Measurements from ENCODE around the gene TMCC2.
"Not testable (repeated sequence)": the region's sequence is repeated elsewhere in the genome, so short reads cannot be mapped to it uniquely, and the experiment has no call there.

Gene TMCC2

GRCh38 chr1:205272536-205272935 lies 44.8 kb downstream of the TMCC2 start:
- no peaks in the 10 kb centered on the region for H3K9me3 Mint-ChIP-seq
- peaks cover 15% of the 10 kb centered on the region for H3K27me3 Mint-ChIP-seq
- H3K4me3 Mint-ChIP-seq = no peak overlapping the region
- peaks cover 42% of the 10 kb centered on the region for H3K4me1 Mint-ChIP-seq
- peak overlapping the region; percentile 71 for H3K27ac Mint-ChIP-seq
- ATAC-seq = no peak
- peaks cover 11% of the 10 kb centered on the region for H3K36me3 Mint-ChIP-seq

GRCh38 chr1:205273551-205273982 lies 45.8 kb downstream of the TMCC2 start:
- H3K27ac Mint-ChIP-seq = peak overlapping the region; percentile 71
- no peak overlapping the region for H3K4me3 Mint-ChIP-seq
- peaks cover 49% of the 10 kb centered on the region for H3K4me1 Mint-ChIP-seq
- peak; percentile 84 for ATAC-seq
- no peaks in the 10 kb centered on the region for H3K9me3 Mint-ChIP-seq
- H3K36me3 Mint-ChIP-seq = peaks cover 11% of the 10 kb centered on the region
- peaks cover 6% of the 10 kb centered on the region for H3K27me3 Mint-ChIP-seq

GRCh38 chr1:205274041-205274691 lies 46.4 kb downstream of the TMCC2 start:
- H3K27me3 Mint-ChIP-seq = peaks cover under 1% of the 10 kb centered on the region
- H3K9me3 Mint-ChIP-seq = no peaks in the 10 kb centered on the region
- peaks cover 55% of the 10 kb centered on the region for H3K4me1 Mint-ChIP-seq
- peak overlapping the region; percentile 71 for H3K27ac Mint-ChIP-seq
- peak; percentile 64 for ATAC-seq
- H3K4me3 Mint-ChIP-seq = no peak overlapping the region
- H3K36me3 Mint-ChIP-seq = peaks cover 5% of the 10 kb centered on the region

GRCh38 chr1:205275133-205275532 lies 47.4 kb downstream of the TMCC2 start:
- Mint-ChIP-seq H3K9me3 (no peaks in the 10 kb centered on the region), H3K27ac (no peak overlapping the region), H3K36me3 (peaks cover 5% of the 10 kb centered on the region), H3K27me3 (no peaks in the 10 kb centered on the region), H3K4me3 (no peak overlapping the region), H3K4me1 (peaks cover 64% of the 10 kb centered on the region)
- peak; percentile 51 for ATAC-seq

- Mint-ChIP-seq H3K36me3 (peaks cover 5% of the 10 kb centered on the region), H3K27me3 (no peaks in the 10 kb centered on the region), H3K4me1 (peaks cover 72% of the 10 kb centered on the region), H3K4me3 (no peak overlapping the region), H3K27ac (no peak overlapping the region), H3K9me3 (no peaks in the 10 kb centered on the region)
- no peak for ATAC-seq
Measured at GRCh38 chr1:205275916-205276688, 48.4 kb downstream of the TMCC2 start.

GRCh38 chr1:205276689-205277065 lies 48.9 kb downstream of the TMCC2 start:
- Mint-ChIP-seq H3K4me1 (peaks cover 72% of the 10 kb centered on the region), H3K27me3 (no peaks in the 10 kb centered on the region), H3K27ac (no peak overlapping the region), H3K4me3 (no peak overlapping the region), H3K36me3 (peaks cover 5% of the 10 kb centered on the region), H3K9me3 (no peaks in the 10 kb centered on the region)
- ATAC-seq = no peak

GRCh38 chr1:205279986-205280385 lies 52.2 kb downstream of the TMCC2 start:
- Mint-ChIP-seq H3K9me3 (no peaks in the 10 kb centered on the region), H3K4me3 (no peak overlapping the region), H3K27me3 (no peaks in the 10 kb centered on the region), H3K27ac (peak overlapping the region; percentile 86), H3K4me1 (peaks cover 85% of the 10 kb centered on the region), H3K36me3 (no peaks in the 10 kb centered on the region)
- peak; percentile 53 for ATAC-seq

GRCh38 chr1:205280666-205281395 lies 53.1 kb downstream of the TMCC2 start:
- H3K4me3 Mint-ChIP-seq, H3K27me3 Mint-ChIP-seq, H3K9me3 Mint-ChIP-seq, ATAC-seq, H3K36me3 Mint-ChIP-seq: not testable (repeated sequence)
- Mint-ChIP-seq H3K4me1 (peaks cover 85% of the 10 kb centered on the region), H3K27ac (peak overlapping the region; percentile 86)

GRCh38 chr1:205283270-205284147 lies 55.8 kb downstream of the TMCC2 start:
- peak overlapping the region; percentile 94 for H3K27ac Mint-ChIP-seq
- H3K36me3 Mint-ChIP-seq = no peaks in the 10 kb centered on the region
- ATAC-seq = no peak
- no peaks in the 10 kb centered on the region for H3K9me3 Mint-ChIP-seq
- peak overlapping the region; percentile 46 for H3K4me3 Mint-ChIP-seq
- H3K27me3 Mint-ChIP-seq = no peaks in the 10 kb centered on the region
- H3K4me1 Mint-ChIP-seq = peaks cover 89% of the 10 kb centered on the region

GRCh38 chr1:205284420-205285144 lies 56.8 kb downstream of the TMCC2 start:
- no peaks in the 10 kb centered on the region for H3K9me3 Mint-ChIP-seq
- no peaks in the 10 kb centered on the region for H3K36me3 Mint-ChIP-seq
- peaks cover 84% of the 10 kb centered on the region for H3K4me1 Mint-ChIP-seq
- H3K4me3 Mint-ChIP-seq = peak overlapping the region; percentile 22
- H3K27ac Mint-ChIP-seq = peak overlapping the region; percentile 94
- no peaks in the 10 kb centered on the region for H3K27me3 Mint-ChIP-seq
- ATAC-seq = peak; percentile 63

GRCh38 chr1:205285381-205286101 lies 57.8 kb downstream of the TMCC2 start:
- H3K27me3 Mint-ChIP-seq = no peaks in the 10 kb centered on the region
- no peaks in the 10 kb centered on the region for H3K9me3 Mint-ChIP-seq
- no peaks in the 10 kb centered on the region for H3K36me3 Mint-ChIP-seq
- H3K27ac Mint-ChIP-seq = peak overlapping the region; percentile 94
- H3K4me3 Mint-ChIP-seq = peak overlapping the region; percentile 73
- peaks cover 79% of the 10 kb centered on the region for H3K4me1 Mint-ChIP-seq
- ATAC-seq = peak; percentile 59

GRCh38 chr1:205286335-205286950 lies 58.7 kb downstream of the TMCC2 start:
- Mint-ChIP-seq H3K4me3 (peak overlapping the region; percentile 73), H3K36me3 (no peaks in the 10 kb centered on the region), H3K27ac (peak overlapping the region; percentile 94), H3K27me3 (no peaks in the 10 kb centered on the region), H3K4me1 (peaks cover 76% of the 10 kb centered on the region), H3K9me3 (no peaks in the 10 kb centered on the region)
- peak; percentile 62 for ATAC-seq

GRCh38 chr1:205287076-205287475 lies 59.3 kb downstream of the TMCC2 start:
- no peaks in the 10 kb centered on the region for H3K9me3 Mint-ChIP-seq
- no peak for ATAC-seq
- no peaks in the 10 kb centered on the region for H3K36me3 Mint-ChIP-seq
- no peak overlapping the region for H3K4me3 Mint-ChIP-seq
- peaks cover 78% of the 10 kb centered on the region for H3K4me1 Mint-ChIP-seq
- no peaks in the 10 kb centered on the region for H3K27me3 Mint-ChIP-seq
- H3K27ac Mint-ChIP-seq = peak overlapping the region; percentile 94
